SHP77 treated with DMSO at 0.1 percent for 48 hours (cell line): Measurements from ENCODE around the gene EPHB4.
"Not testable (repeated sequence)": the region's sequence is repeated elsewhere in the genome, so short reads cannot be mapped to it uniquely, and the experiment has no call there.

Experiments
- DNase-seq: peaks from one replicate; lab custom pipeline; 2025; lab: John Stamatoyannopoulos, UW

EPHB4 gene

GRCh38 chr7:100789055-100789454 is 38.3 kb downstream of the EPHB4 start:
- DNase-seq: no peak

GRCh38 chr7:100786323-100786722 is 41.0 kb downstream of the EPHB4 start:
- no peak for DNase-seq

GRCh38 chr7:100785878-100786277 is 41.4 kb downstream of the EPHB4 start:
- no peak for DNase-seq

GRCh38 chr7:100783804-100784203 is 43.5 kb downstream of the EPHB4 start:
- DNase-seq: no peak

GRCh38 chr7:100781255-100781654 is 46.1 kb downstream of the EPHB4 start:
- no peak for DNase-seq

GRCh38 chr7:100779359-100779758 is 48.0 kb downstream of the EPHB4 start:
- no peak for DNase-seq

- DNase-seq: no peak
Measured at GRCh38 chr7:100778061-100778621, 49.2 kb downstream of the EPHB4 start.

- no peak for DNase-seq
Measured at GRCh38 chr7:100773491-100773890, 53.8 kb downstream of the EPHB4 start.

GRCh38 chr7:100768784-100769183 is 58.5 kb downstream of the EPHB4 start:
- no peak for DNase-seq

- no peak for DNase-seq
Measured at GRCh38 chr7:100765250-100765649, 62.1 kb downstream of the EPHB4 start.

- DNase-seq: no peak
Measured at GRCh38 chr7:100764841-100765240, 62.5 kb downstream of the EPHB4 start.

GRCh38 chr7:100763556-100764140 is 63.7 kb downstream of the EPHB4 start:
- no peak for DNase-seq

GRCh38 chr7:100762841-100763240 is 64.5 kb downstream of the EPHB4 start:
- DNase-seq: not testable (repeated sequence)

- DNase-seq: no peak
Measured at GRCh38 chr7:100759357-100760171, 67.8 kb downstream of the EPHB4 start.

- DNase-seq: no peak
Measured at GRCh38 chr7:100753750-100754149, 73.6 kb downstream of the EPHB4 start.

GRCh38 chr7:100752994-100753393 is 74.3 kb downstream of the EPHB4 start:
- no peak for DNase-seq
